Kidney epithelial cell (primary cell): ENCODE data around the gene NIPSNAP3A. TPM values are rescaled to one million over a fixed set of nuclear protein-coding genes. Genes with fewer than 3 reads are reported as not detected.

Source experiments
- DNase-seq: peaks from one replicate; pipeline ENCODE4 v3.0.0-alpha.2; 2010; ENCODE audit warnings: low read depth
- H3K27me3 ChIP-seq: 2 replicates; pipeline ENCODE4 v1.6.0; 2011; ENCODE audit warnings: low read length; ENCODE audit not compliant: control insufficient read depth, insufficient read depth
- H3K36me3 ChIP-seq: 2 replicates; pipeline ENCODE4 v1.5.1; 2011; ENCODE audit warnings: low read length; ENCODE audit not compliant: control insufficient read depth, insufficient read depth
- H3K4me3 ChIP-seq: 2 replicates; pipeline ENCODE4 v1.5.1; 2011; ENCODE audit warnings: low read depth, mild to moderate bottlenecking, control low read depth, low read length
- total RNA-seq: library from RNA; depleted of rRNA; stranded (reverse); fragments of >200 nt; gene quantifications from 2 replicates; pipeline ENCODE4 v1.2.3, GENCODE V29; 2015
- TF ChIP-seq, protein P1 (sequence below): IDR thresholded peaks from 2 replicates; pipeline ENCODE4 v1.5.1; 2011; ENCODE audit warnings: mild to moderate bottlenecking, moderate library complexity, low read length, control low read depth, inconsistent platforms; ENCODE audit not compliant: insufficient read depth, poor library complexity, severe bottlenecking

The NIPSNAP3A gene
- total RNA-seq, 1 donor from 2014 or later: 25.2 TPM

DNA sequence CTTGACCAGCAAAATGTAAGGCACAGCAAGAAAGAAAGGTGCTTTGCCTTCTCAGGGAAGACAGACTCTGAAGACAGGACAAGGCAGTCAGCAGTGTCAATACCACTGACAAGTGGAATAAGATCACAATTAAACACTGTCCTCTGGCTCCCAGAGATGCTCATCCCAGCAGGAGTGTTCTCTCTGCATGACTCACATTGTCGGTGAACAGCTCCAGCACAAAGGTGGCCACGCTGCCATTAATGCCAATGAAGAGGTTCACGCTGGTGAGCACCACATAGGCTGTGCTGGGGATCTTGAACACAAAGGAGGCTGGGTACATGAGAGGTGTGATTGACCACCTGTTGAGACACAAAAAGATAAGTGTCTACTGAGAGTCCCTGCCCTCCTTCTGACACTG is 48.4 kb downstream of the NIPSNAP3A start:
- no peak overlapping the region for H3K4me3 ChIP-seq
- no peaks in the 10 kb centered on the region for H3K36me3 ChIP-seq
- TF ChIP-seq, protein P1, sequence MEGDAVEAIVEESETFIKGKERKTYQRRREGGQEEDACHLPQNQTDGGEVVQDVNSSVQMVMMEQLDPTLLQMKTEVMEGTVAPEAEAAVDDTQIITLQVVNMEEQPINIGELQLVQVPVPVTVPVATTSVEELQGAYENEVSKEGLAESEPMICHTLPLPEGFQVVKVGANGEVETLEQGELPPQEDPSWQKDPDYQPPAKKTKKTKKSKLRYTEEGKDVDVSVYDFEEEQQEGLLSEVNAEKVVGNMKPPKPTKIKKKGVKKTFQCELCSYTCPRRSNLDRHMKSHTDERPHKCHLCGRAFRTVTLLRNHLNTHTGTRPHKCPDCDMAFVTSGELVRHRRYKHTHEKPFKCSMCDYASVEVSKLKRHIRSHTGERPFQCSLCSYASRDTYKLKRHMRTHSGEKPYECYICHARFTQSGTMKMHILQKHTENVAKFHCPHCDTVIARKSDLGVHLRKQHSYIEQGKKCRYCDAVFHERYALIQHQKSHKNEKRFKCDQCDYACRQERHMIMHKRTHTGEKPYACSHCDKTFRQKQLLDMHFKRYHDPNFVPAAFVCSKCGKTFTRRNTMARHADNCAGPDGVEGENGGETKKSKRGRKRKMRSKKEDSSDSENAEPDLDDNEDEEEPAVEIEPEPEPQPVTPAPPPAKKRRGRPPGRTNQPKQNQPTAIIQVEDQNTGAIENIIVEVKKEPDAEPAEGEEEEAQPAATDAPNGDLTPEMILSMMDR: no peak
- H3K27me3 ChIP-seq: no peaks in the 10 kb centered on the region
- no peak for DNase-seq

DNA sequence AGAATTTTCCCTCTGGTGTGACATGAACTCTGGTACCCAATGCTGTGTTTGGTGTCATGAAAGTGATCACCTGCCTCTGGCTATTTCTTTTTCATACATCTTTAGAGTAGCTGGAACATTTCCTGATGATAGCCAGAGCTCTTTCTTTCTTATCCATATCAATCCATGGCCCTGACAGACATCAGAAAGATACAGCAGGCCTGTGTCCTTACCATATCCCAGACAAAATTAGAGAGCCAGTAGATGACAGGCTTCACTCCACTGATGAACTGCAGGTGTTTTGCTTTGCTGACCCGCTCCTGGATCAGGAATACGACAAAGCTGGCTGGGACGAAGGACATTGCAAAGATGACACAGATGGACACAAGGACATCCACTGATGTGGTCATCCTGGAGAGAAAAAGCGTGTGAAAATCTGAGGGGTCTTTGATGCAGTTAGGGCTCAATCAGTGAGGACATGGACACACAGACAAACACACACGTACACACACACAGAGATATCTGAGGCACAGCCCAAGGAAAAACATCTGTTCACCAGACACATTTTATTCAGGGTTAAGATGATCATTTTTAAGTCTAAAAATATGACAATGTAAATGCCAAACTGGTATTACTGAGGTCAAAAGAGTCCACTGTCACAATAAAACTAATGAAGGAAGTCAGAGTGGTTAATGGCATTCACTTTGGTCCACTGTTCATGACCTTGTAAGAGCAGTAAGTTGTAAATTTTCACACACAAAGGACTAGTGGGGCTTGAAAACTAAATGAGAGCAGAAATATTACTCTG is 50.9 kb downstream of the NIPSNAP3A start:
- DNase-seq: no peak
- TF ChIP-seq, protein P1: no peak
- H3K4me3 ChIP-seq: no peak overlapping the region
- H3K27me3 ChIP-seq: no peaks in the 10 kb centered on the region
- no peaks in the 10 kb centered on the region for H3K36me3 ChIP-seq

DNA sequence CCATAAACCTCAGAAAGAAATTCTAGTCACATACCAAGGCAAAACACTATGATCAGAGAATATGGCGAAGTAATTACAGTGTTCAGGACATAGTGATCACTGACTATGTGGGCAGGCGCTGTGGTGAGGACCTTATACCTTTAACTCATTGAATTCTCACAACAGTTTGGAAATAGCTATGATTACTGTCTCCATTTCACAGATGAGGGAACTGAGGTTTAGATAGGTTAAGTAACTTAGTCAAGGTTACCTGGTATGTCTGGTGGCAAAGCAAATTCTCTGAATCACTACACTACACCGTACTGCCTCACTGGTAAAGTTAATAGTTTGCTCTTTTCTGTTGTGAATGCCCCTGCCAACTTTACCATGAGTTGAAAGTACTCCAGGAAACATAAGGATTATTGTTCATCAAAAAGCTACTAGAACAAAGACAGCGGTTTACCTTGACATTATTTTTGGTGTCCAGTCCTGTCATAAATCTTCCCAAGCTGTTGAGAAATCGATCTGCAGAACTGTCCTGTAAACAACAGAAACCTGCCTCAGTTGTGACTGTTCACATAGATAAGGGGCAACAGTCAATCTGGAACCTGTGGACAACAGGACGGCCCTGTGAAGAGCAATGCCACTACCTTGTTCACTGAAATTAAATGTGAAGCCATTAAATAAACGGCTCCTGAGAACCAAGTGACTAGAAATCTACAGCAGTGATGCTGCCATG is 52.7 kb downstream of the NIPSNAP3A start:
- TF ChIP-seq, protein P1: no peak
- no peak overlapping the region for H3K4me3 ChIP-seq
- no peak for DNase-seq
- no peaks in the 10 kb centered on the region for H3K27me3 ChIP-seq
- H3K36me3 ChIP-seq: no peaks in the 10 kb centered on the region

DNA sequence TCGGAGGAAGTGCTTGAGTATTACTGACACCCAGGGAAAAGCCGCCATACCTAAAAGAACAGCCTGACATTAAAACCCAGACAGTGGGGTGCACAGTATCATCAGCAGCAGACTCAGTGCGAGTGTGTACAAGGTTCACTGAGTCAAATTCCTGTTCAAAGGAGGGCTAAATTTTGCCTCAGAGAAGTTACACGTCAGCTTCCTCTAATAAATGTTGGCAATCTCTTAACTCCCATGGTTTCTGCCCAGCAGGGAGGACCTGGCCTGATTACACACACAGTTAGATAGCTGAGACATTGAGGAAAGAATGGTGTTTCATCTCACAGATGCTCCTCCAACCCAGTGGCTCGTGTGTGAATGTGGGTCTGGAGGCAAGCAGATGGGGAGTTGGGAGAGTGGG is 54.6 kb downstream of the NIPSNAP3A start:
- Histone ChIP-seq H3K36me3 (peaks cover 1% of the 10 kb centered on the region), H3K27me3 (no peaks in the 10 kb centered on the region)
- no peak for DNase-seq

DNA sequence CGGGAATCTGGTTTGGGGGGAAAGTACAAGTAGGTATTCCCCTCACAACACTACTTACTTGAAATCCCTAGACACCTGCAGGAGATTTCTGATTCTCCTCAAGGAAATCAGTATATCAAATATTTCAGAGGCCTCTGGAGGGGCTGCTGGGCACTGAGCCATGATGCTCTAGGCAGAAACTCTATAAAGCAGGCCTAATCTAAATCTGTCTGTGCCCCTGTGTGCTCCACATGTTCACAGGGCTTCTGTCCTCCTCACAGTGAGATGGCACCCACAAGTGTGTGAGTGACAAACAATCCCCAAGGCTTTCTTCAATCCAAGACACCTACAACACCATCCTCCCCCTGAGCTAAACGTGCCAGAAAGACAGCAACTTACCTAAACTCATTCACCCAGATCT is 55.4 kb downstream of the NIPSNAP3A start:
- DNase-seq: no peak
- no peak overlapping the region for H3K4me3 ChIP-seq
- TF ChIP-seq, protein P1: no peak
- H3K27me3 ChIP-seq: no peaks in the 10 kb centered on the region
- H3K36me3 ChIP-seq: peaks cover 1% of the 10 kb centered on the region

More for the DNA sequence above, 54.6 kb downstream of the NIPSNAP3A start:
- TF ChIP-seq, protein P1: no peak
- H3K4me3 ChIP-seq: no peak overlapping the region

DNA sequence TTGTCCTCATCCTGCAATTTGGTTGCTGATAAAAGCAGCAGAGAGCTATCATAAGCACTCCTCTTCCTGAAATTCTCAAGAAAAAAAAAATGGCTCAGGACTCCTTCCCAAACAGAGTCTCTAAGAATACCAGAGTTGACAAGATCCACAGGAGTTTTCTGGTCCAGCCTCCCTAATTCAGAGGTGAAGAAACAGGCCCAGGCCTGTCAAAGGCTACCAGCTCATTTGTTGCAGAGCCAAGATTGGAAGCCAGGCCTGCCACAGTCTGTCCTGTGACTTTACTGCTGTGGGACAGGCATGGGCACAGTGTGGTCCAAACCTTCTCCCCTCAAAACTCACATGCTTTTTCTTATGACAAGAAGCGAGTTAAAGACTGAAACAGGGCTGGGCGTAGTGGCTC is 58.0 kb downstream of the NIPSNAP3A start:
- Histone ChIP-seq H3K36me3 (peaks cover 1% of the 10 kb centered on the region), H3K4me3 (no peak overlapping the region), H3K27me3 (no peaks in the 10 kb centered on the region)
- TF ChIP-seq, protein P1: no peak
- DNase-seq: no peak
